Astrocyte (in vitro differentiated cells and primary cell): ENCODE measurements around the gene DIP2A. TPM values are rescaled to one million over a fixed set of nuclear protein-coding genes. Genes with fewer than 3 reads are reported as not detected.

Source experiments
- DNase-seq: peaks from one replicate; pipeline ENCODE4 v3.0.0-alpha.2; 2010; ENCODE audit warnings: low read depth
- FAIRE-seq: peaks from 2 replicates; lab custom pipeline; 2011; peaks lifted over from hg19 to GRCh38; lab: Jason Lieb, UNC
- H2AFZ ChIP-seq: 2 replicates; pipeline ENCODE4 v1.6.0; 2012; ENCODE audit warnings: low read depth, low read length, inconsistent platforms
- H3K27ac ChIP-seq: 2 replicates; pipeline ENCODE4 v1.5.1; 2011; ENCODE audit warnings: low read depth, low read length, inconsistent platforms
- H3K27me3 ChIP-seq: 2 replicates; pipeline ENCODE4 v1.6.0; 2011; ENCODE audit warnings: low read length, inconsistent platforms; ENCODE audit not compliant: insufficient read depth
- H3K36me3 ChIP-seq: 2 replicates; pipeline ENCODE4 v1.5.1; 2011; ENCODE audit warnings: low read length, inconsistent platforms; ENCODE audit not compliant: insufficient read depth
- H3K4me1 ChIP-seq: 2 replicates; pipeline ENCODE4 v1.5.1; 2011; ENCODE audit warnings: low read length, inconsistent platforms; ENCODE audit not compliant: insufficient read depth
- H3K4me2 ChIP-seq: 2 replicates; pipeline ENCODE4 v1.6.0; 2012; ENCODE audit warnings: low read length, inconsistent platforms
- H3K4me3 ChIP-seq: 2 replicates; pipeline ENCODE4 v1.5.1; 2011; ENCODE audit warnings: low read depth, mild to moderate bottlenecking, low read length, inconsistent platforms; ENCODE audit not compliant: insufficient read depth
- H3K79me2 ChIP-seq: 2 replicates; pipeline ENCODE4 v1.6.0; 2012; ENCODE audit warnings: mild to moderate bottlenecking, low read length, inconsistent platforms; ENCODE audit not compliant: insufficient read depth
- H3K9ac ChIP-seq: 2 replicates; pipeline ENCODE4 v1.6.0; 2012; ENCODE audit warnings: mild to moderate bottlenecking, low read length, inconsistent platforms
- H3K9me3 ChIP-seq: 2 replicates; pipeline ENCODE4 v1.5.1; 2012; ENCODE audit warnings: low read depth, mild to moderate bottlenecking, low read length, inconsistent platforms; ENCODE audit not compliant: insufficient read depth
- H4K20me1 ChIP-seq: 2 replicates; pipeline ENCODE4 v1.6.0; 2012; ENCODE audit warnings: low read length, inconsistent platforms; ENCODE audit not compliant: insufficient read depth
- H3K27ac Mint-ChIP-seq: one replicate; pipeline ENCODE4 v1.8.0; 2021; ENCODE audit warnings: mild to moderate bottlenecking, mixed read lengths; ENCODE audit not compliant: unreplicated experiment
- H3K27me3 Mint-ChIP-seq: one replicate; pipeline ENCODE4 v1.8.0; 2021; ENCODE audit warnings: low read depth, mixed read lengths; ENCODE audit not compliant: unreplicated experiment
- H3K36me3 Mint-ChIP-seq: one replicate; pipeline ENCODE4 v1.8.0; 2021; ENCODE audit warnings: low read depth, mixed read lengths; ENCODE audit not compliant: unreplicated experiment
- H3K4me1 Mint-ChIP-seq: one replicate; pipeline ENCODE4 v1.8.0; 2021; ENCODE audit warnings: low read depth, mixed read lengths; ENCODE audit not compliant: unreplicated experiment
- H3K4me3 Mint-ChIP-seq: one replicate; pipeline ENCODE4 v1.8.0; 2021; ENCODE audit warnings: mild to moderate bottlenecking, moderate library complexity, mixed read lengths; ENCODE audit not compliant: unreplicated experiment
- H3K9me3 Mint-ChIP-seq: one replicate; pipeline ENCODE4 v1.8.0; 2021; ENCODE audit warnings: mild to moderate bottlenecking, mixed read lengths; ENCODE audit not compliant: unreplicated experiment
- CTCF ChIP-seq: IDR thresholded peaks from 2 replicates; pipeline ENCODE4 v1.5.1; 2011; ENCODE audit warnings: low read depth, mild to moderate bottlenecking, inconsistent platforms, low read length, moderate library complexity; ENCODE audit not compliant: insufficient read depth
- EZH2 ChIP-seq: IDR thresholded peaks from 2 replicates; pipeline ENCODE4 v1.6.1; 2012; ENCODE audit warnings: mild to moderate bottlenecking, low read length, inconsistent platforms; ENCODE audit not compliant: insufficient read depth
- total RNA-seq: library from RNA; stranded (reverse); gene quantifications from 2 replicates; pipeline ENCODE4 v1.2.1, GENCODE V29; 2021

The DIP2A gene
- total RNA-seq, 1 donor from 2014 or later, result 35.4 TPM

- TF ChIP-seq EZH2, result no peak
- TF ChIP-seq CTCF, result no peak
- H3K27me3 ChIP-seq, result no peaks in the 10 kb centered on the region
- Mint-ChIP-seq H3K27ac (no peak overlapping the region), H3K27me3 (no peaks in the 10 kb centered on the region), H3K4me3 (no peak overlapping the region), H3K36me3 (peaks cover 15% of the 10 kb centered on the region), H3K9me3 (no peaks in the 10 kb centered on the region), H3K4me1 (no peaks in the 10 kb centered on the region)
- H3K9me3 ChIP-seq, result no peaks in the 10 kb centered on the region
- H3K4me1 ChIP-seq, result no peaks in the 10 kb centered on the region
- H3K4me2 ChIP-seq, result no peak overlapping the region
- peaks cover 4% of the 10 kb centered on the region for H3K36me3 ChIP-seq
- no peak overlapping the region for H2AFZ ChIP-seq
- DNase-seq, result no peak
- H3K79me2 ChIP-seq, result no peaks in the 10 kb centered on the region
- no peak overlapping the region for H3K9ac ChIP-seq
- H3K27ac ChIP-seq, result no peak overlapping the region
- H4K20me1 ChIP-seq, result peaks cover 4% of the 10 kb centered on the region
- no peak for FAIRE-seq
- H3K4me3 ChIP-seq, result no peak overlapping the region
These were observed 33.6 kb upstream of the DIP2A start for GRCh38 chr21:46425041-46425440.

- Histone ChIP-seq H3K4me2 (no peak overlapping the region), H3K4me3 (no peak overlapping the region), H3K27me3 (no peaks in the 10 kb centered on the region), H3K36me3 (peaks cover 1% of the 10 kb centered on the region), H3K27ac (no peak overlapping the region), H3K9ac (no peak overlapping the region), H2AFZ (no peak overlapping the region), H3K79me2 (no peaks in the 10 kb centered on the region), H4K20me1 (peaks cover 2% of the 10 kb centered on the region), H3K4me1 (no peaks in the 10 kb centered on the region), H3K9me3 (no peaks in the 10 kb centered on the region)
- Mint-ChIP-seq H3K9me3 (no peaks in the 10 kb centered on the region), H3K27ac (no peak overlapping the region), H3K4me3 (no peak overlapping the region), H3K4me1 (no peaks in the 10 kb centered on the region), H3K36me3 (peaks cover 10% of the 10 kb centered on the region), H3K27me3 (no peaks in the 10 kb centered on the region)
- TF ChIP-seq CTCF (no peak), EZH2 (no peak)
- FAIRE-seq, result no peak
- DNase-seq, result no peak
These were observed 33.1 kb upstream of the DIP2A start for GRCh38 chr21:46425571-46425970.

GRCh38 chr21:46426313-46427046 is 32.2 kb upstream of the DIP2A start:
- no peaks in the 10 kb centered on the region for H3K9me3 ChIP-seq
- TF ChIP-seq CTCF, result no peak
- TF ChIP-seq EZH2, result no peak
- no peaks in the 10 kb centered on the region for H4K20me1 ChIP-seq
- no peaks in the 10 kb centered on the region for H3K79me2 ChIP-seq
- no peaks in the 10 kb centered on the region for H3K4me1 Mint-ChIP-seq
- DNase-seq (no peak), FAIRE-seq (no peak)
- H2AFZ ChIP-seq, result no peak overlapping the region
- no peaks in the 10 kb centered on the region for H3K27me3 Mint-ChIP-seq
- H3K36me3 Mint-ChIP-seq, result peaks cover 14% of the 10 kb centered on the region
- H3K27me3 ChIP-seq, result no peaks in the 10 kb centered on the region
- no peak overlapping the region for H3K27ac Mint-ChIP-seq
- H3K9me3 Mint-ChIP-seq, result no peaks in the 10 kb centered on the region
- no peak overlapping the region for H3K4me2 ChIP-seq
- H3K4me3 ChIP-seq, result no peak overlapping the region
- H3K4me1 ChIP-seq, result no peaks in the 10 kb centered on the region
- no peak overlapping the region for H3K9ac ChIP-seq
- H3K27ac ChIP-seq, result no peak overlapping the region
- H3K4me3 Mint-ChIP-seq, result no peak overlapping the region
- H3K36me3 ChIP-seq, result peaks cover 3% of the 10 kb centered on the region
